GM12872 (cell line): ENCODE measurements around the gene NLRP6.

Source experiments
- CTCF ChIP-seq: IDR thresholded peaks from 3 replicates; pipeline ENCODE4 v1.5.1; 2011; ENCODE audit warnings: low read depth, mild to moderate bottlenecking, low read length, moderate library complexity; ENCODE audit not compliant: insufficient read depth

NLRP6 gene

DNA sequence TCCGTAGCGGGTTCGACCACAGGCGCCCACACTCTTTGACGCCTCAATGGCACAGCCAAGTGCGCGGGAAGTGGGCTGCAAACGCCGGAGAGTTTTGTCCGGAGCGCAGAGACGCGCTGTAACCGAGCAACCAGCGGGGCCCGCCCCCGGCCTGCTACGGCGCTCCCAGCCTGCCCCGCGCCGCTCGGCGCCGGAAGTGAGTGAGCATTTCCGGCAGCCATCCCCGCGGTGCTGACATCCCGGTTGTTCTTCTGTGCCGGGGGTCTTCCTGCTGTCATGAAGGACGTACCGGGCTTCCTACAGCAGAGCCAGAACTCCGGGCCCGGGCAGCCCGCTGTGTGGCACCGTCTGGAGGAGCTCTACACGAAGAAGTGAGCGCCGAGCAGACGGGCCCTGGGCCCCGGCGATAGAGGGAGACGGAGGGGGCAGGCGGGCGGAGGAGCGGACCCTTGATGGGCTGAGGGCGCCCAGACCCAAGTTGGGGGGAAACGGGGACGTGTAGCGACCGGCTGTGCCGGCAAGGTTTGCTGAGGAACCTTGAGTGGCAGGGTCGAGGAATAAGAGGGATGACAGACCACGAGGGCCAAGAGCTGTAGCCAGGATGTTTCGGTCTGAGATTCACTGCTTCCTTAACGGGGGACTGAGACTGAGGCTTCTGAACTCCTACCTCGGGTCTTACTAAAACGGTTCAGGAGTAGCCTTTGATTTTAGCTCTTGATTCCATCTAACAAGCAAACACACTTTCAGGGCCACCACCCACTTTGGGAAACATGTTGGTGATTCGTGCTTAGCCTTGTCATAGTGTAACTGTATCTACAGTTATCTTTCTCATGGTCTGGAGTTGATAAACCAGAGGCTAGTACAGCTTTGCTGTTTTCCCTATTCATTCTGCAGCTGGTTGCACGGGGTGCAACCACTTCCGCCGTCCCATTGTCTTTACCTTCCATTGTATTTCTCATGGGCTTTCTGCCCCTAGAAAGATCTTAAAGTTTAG lies 41.1 kb upstream of the NLRP6 start, which contains the start of gene PSMD13:
PSMD13 (plus strand) TSS at position 203 of the 994 bp plus-strand sequence; CDS start at position 277, 74 bp downstream.
- no peak for TF ChIP-seq CTCF

DNA sequence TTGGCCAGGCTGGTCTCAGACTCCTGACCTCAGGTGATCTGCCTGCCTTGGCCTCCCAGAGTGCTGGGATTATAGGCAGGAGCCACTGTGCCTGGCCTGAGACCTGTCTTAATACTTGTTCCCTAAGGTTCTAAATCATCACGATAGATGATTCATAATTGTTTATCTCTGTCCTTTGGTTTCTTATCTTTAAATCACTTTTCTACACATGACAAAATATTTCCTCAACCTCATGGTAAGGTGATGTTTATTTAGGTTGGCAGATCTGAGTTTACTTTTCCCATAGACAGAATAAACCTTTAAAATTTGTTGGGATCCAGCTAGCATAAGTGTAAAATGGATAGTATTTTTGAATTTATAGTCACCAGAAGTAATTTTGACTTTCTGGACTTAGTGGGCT lies 37.9 kb upstream of the NLRP6 start:
- no peak for TF ChIP-seq CTCF

- TF ChIP-seq CTCF: no peak
These were observed 36.6 kb upstream of the NLRP6 start for GRCh38 chr11:241634-242033.

GRCh38 chr11:244376-244775 lies 33.8 kb upstream of the NLRP6 start:
- no peak for TF ChIP-seq CTCF

DNA sequence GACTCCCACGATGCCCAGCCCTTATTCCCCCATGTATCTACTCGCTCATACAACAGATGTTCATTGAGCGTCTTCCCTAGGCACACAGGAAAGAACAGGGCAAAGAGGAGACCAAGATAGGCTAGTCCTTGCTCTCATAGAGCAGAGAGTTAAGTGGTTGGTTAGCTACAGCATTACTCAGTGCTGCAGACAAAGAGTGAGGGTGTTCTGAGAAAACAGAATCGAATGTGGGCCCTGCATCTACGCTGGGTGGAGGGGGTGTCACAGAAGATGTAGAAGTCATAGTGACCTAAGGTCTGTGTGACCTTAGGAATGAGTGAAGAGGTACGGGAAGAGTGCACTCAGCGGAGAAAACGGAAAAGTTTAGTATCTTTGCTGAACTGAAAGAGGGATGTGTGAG lies 29.1 kb upstream of the NLRP6 start:
- TF ChIP-seq CTCF: no peak

GRCh38 chr11:250274-250673 lies 27.9 kb upstream of the NLRP6 start:
- no peak for TF ChIP-seq CTCF

- peak; percentile 86 for TF ChIP-seq CTCF
These were observed 27.4 kb upstream of the NLRP6 start for GRCh38 chr11:250740-251299.
